ENCODE data around the gene CAPG. TPM values are rescaled to one million over a fixed set of nuclear protein-coding genes. Genes with fewer than 3 reads are reported as not detected.
A peak's percentile ranks its signal among the peaks of the same experiment; 100 is the strongest.

The CAPG gene
- total and polyA plus RNA-seq, 9 of the 15 experiments (the other 6 are each of a cell fraction or from before 2014, with no cell fraction given), result 10.6 to 90.4 (median 56.0) TPM

GRCh38 chr2:85421260-85422071 is 11.3 kb upstream of the CAPG start (continued):
- TF ChIP-seq ZBTB11 (CRISPR knock-in tag; IDR thresholded peaks at IDR 0.05) (peak in 1 of 3 experiments; percentile 48; a peak in 1 of 6 replicates), ZNF311 (CRISPR knock-in tag; IDR thresholded peaks at IDR 0.05) (no peak), RAD21 (CRISPR knock-in tag; conservative IDR thresholded peaks at IDR 0.05 in 1 of 2, IDR thresholded peaks at IDR 0.05 in 1 of 2) (peak in 1 of 2 experiments; percentile 14; a peak in 1 of 4 replicates), PHTF2 (CRISPR knock-in tag; IDR thresholded peaks at IDR 0.05) (no peak), ZNF12 (CRISPR knock-in tag; IDR thresholded peaks at IDR 0.05) (peak; percentile 91), ZNF592 (IDR thresholded peaks at IDR 0.05) (peak; percentile 88; the same call in 1 of the 2 replicates), HMGN3 (IDR thresholded peaks at IDR 0.05; ENCODE audit: borderline replicate concordance, extremely low read depth, insufficient read length, low read depth, low read length) (peak; percentile 47), SP1 (CRISPR knock-in tag; IDR thresholded peaks at IDR 0.05) (peak; percentile 26; the same call in 1 of the 2 replicates), TEAD4 (IDR thresholded peaks at IDR 0.05; ENCODE audit: low read length) (peak; percentile 64), TEAD4 (CRISPR knock-in tag; IDR thresholded peaks at IDR 0.05; ENCODE audit: borderline replicate concordance) (no peak), DPF2 (IDR thresholded peaks at IDR 0.05) (peak; percentile 90), HDGF (IDR thresholded peaks at IDR 0.05) (no peak), RCOR1 (IDR thresholded peaks at IDR 0.05; ENCODE audit: borderline replicate concordance in 1 of 2, low read depth in 2 of 2, low read length in 2 of 2) (peak in 1 of 2 experiments; percentile 68; a peak in 2 of 4 replicates), TFE3 (CRISPR knock-in tag; IDR thresholded peaks at IDR 0.05) (0 out of 2 replicates have a peak, but pooled peaks have one; percentile 1), ZNF395 (CRISPR knock-in tag; IDR thresholded peaks at IDR 0.05) (peak; percentile 76; the same call in 1 of the 2 replicates)
